A549 treated with AZD9567 at 1 μM for 4 hours (cell line): ENCODE data around the gene SYNGR3. TPM values are rescaled to one million over a fixed set of nuclear protein-coding genes. Genes with fewer than 3 reads are reported as not detected.

Experiments used
- total RNA-seq: library from RNA; stranded (reverse); fragments of 200-300 nt; extraction: Qiagen RNA extraction; gene quantifications from 5 replicates; pipeline ENCODE4 v1.2.3, GENCODE V29; 2022; ENCODE audit not compliant: insufficient read depth

The SYNGR3 gene, protein sequence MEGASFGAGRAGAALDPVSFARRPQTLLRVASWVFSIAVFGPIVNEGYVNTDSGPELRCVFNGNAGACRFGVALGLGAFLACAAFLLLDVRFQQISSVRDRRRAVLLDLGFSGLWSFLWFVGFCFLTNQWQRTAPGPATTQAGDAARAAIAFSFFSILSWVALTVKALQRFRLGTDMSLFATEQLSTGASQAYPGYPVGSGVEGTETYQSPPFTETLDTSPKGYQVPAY
- total RNA-seq = 3.9 to 8.9 TPM (median 7.8 TPM) in 5 replicates

GRCh38 chr16:1989209-1990100, at the start of gene SYNGR3:
TSS of gene SYNGR3 (plus strand) at chr16:1989970. CDS start at chr16:1990103, 133 bp downstream.

GRCh38 chr16:1942810-1943726, 46.7 kb upstream of the SYNGR3 start, which contains the start of gene MSRB1:
TSS of gene MSRB1 (minus strand) at chr16:1943199. CDS start at chr16:1943156, 43 bp downstream.

GRCh38 chr16:1959269-1960039, 30.3 kb upstream of the SYNGR3 start, which contains the start of gene NDUFB10:
TSS of gene NDUFB10 (plus strand) at chr16:1959538. CDS start at chr16:1959625, 87 bp downstream.

GRCh38 chr16:1964506-1965395, 25.0 kb upstream of the SYNGR3 start, which contains the start of gene RPS2:
TSS of gene RPS2 (minus strand) at chr16:1964826. CDS start at chr16:1964625, 201 bp downstream.

DNA sequence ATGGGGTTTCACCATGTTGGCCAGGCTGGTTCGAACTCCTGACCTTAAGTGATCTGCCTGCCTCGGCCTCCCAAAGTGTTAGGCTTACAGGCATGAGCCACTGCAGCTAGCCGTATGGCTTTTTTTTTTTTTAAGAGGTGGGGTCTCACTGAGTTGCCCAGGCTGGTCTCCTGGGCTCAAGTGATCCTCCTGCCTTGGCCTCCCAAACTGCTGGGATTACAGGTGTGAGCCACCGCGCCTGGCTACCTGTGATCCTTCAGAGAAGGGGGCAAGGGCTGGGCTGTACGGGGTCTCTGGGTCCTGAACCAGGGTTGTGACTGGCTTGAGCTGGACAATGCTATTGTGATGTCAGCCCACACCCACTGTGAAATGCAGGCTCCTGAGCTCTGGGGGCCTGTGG, 23.3 kb upstream of the SYNGR3 start, which contains the start of gene RNF151:
Gene RNF151, plus strand, starts transcription at position 397 of the 400 bp plus-strand sequence. CDS start 26 bp downstream, outside the sequence.

GRCh38 chr16:1971796-1972489, 17.8 kb upstream of the SYNGR3 start, which contains the start of gene TBL3:
TSS of gene TBL3 (plus strand) at chr16:1972053. CDS start at chr16:1972165, 112 bp downstream.

DNA sequence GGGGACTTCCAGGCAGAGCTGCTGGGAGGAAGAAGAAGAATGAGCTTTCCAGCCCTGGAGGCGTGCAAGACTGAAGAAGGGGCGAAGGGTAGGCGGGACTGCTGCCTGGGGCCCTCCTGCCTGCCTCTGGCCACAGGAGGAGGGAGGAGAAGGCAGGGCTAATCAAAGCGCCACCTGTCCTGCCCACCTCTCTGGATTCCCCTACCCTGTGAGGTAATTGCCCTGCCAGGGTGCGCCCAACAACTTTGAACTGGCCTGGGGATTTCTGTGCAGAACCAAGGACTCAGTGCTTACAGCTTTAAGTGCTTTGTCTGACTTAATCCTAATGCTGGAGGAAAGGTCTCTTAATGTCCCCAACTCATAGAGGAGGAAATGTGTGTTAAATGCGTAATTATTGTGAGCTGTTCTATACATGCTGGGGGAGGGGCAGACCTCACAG, 8.4 kb upstream of the SYNGR3 start, which contains the start of gene NOXO1:
Gene NOXO1, minus strand, starts transcription at position 72 of the 439 bp plus-strand sequence. CDS start 290 bp downstream, outside the sequence.

DNA sequence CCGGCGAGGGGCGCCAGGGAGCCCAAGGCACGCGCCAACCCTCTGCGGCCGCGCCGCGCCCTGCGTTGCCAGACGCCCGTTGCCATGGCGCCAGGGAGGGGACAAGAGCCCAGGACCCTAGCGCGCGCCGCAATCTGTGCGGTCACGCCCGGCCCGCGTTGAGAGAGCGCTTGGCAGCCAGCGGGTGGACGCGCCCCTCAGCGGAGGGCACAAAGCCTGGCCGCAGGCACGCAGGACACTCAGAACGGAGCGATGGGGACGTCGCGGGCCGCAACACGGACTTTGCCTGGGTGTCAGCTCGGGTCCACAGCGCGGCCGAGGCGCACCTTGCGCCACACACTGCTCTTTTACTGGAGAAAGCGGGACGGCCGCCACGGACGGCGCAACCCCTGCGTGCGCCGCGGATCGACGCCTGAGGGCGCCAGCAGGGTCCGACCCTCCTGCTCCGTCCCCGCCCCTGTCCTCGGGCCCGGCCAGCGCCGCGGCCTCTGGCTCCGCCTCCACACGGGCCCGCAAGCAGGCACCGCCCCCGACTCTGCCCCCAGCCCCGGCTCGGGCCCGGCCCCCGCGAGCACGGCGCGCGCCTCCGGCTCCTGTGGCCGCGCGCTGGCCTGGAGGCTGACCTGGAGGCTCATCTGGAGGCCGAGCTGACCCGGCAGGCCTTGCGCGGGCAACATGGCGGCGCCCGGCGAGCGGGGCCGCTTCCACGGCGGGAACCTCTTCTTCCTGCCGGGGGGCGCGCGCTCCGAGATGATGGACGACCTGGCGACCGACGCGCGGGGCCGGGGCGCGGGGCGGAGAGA, 6.0 kb upstream of the SYNGR3 start, which contains the start of gene GFER:
Gene GFER, plus strand, starts transcription at position 650 of the 803 bp plus-strand sequence. Its CDS starts 26 bp downstream, at position 676.

GRCh38 chr16:2009791-2010510, 20.2 kb downstream of the SYNGR3 start, which contains the start of gene ZNF598:
TSS of gene ZNF598 (minus strand) at chr16:2009821.

GRCh38 chr16:2019518-2019920, 29.7 kb downstream of the SYNGR3 start, which contains the start of gene NPW:
TSS of gene NPW (plus strand) at chr16:2019785.

GRCh38 chr16:2026461-2027023, 36.8 kb downstream of the SYNGR3 start, which contains the start of gene NHERF2:
TSS of gene NHERF2 (plus strand) at chr16:2026902. CDS start at chr16:2027006, 104 bp downstream.

Other genes with a start within 250 kb of the SYNGR3 start
- 25.1 to 64.0 TPM (median 61.2 TPM) in 5 replicates for gene NME3, start 218.4 kb upstream of the SYNGR3 start, total RNA-seq
- 4.1 to 12.2 TPM (median 11.4 TPM) in 5 replicates for gene EME2, start 217.2 kb upstream of the SYNGR3 start, total RNA-seq
- gene MRPS34, start 216.8 kb upstream of the SYNGR3 start, total RNA-seq = 126 to 264 TPM (median 252 TPM) in 5 replicates
- 21.9 to 31.5 TPM (median 27.5 TPM) in 5 replicates for gene SPSB3, start 207.4 kb upstream of the SYNGR3 start, total RNA-seq
- 54.1 to 93.4 TPM (median 86.7 TPM) in 5 replicates for gene NUBP2, start 207.0 kb upstream of the SYNGR3 start, total RNA-seq
- gene IGFALS, start 196.3 kb upstream of the SYNGR3 start, total RNA-seq = 0.06 to 0.20 TPM (median 0.07 TPM) in 4 of 5 replicates, not detected in the other
- gene HAGH, start 163.1 kb upstream of the SYNGR3 start, total RNA-seq = 64.2 to 78.9 TPM (median 76.2 TPM) in 5 replicates
- gene FAHD1, start 162.8 kb upstream of the SYNGR3 start, total RNA-seq = 45.9 to 58.9 TPM (median 47.9 TPM) in 5 replicates
- 0.96 to 1.3 TPM (median 0.99 TPM) in 4 of 5 replicates, not detected in the other for gene MEIOB, start 117.8 kb upstream of the SYNGR3 start, total RNA-seq
- 1.8 to 1.9 TPM (median 1.9 TPM) in 4 of 5 replicates, not detected in the other for gene HS3ST6, start 71.6 kb upstream of the SYNGR3 start, total RNA-seq
- gene MSRB1, start 46.8 kb upstream of the SYNGR3 start, total RNA-seq = 25.4 to 35.1 TPM (median 34.9 TPM) in 5 replicates
- 0.08 to 0.15 TPM in 2 of 5 replicates, not detected in the others for gene RPL3L, start 35.3 kb upstream of the SYNGR3 start, total RNA-seq
- gene NDUFB10, start 30.4 kb upstream of the SYNGR3 start, total RNA-seq = 238 to 284 TPM (median 251 TPM) in 5 replicates
- 3,446 to 5,640 TPM (median 5,518 TPM) in 5 replicates for gene RPS2, start 25.1 kb upstream of the SYNGR3 start, total RNA-seq
- gene RNF151, start 23.1 kb upstream of the SYNGR3 start, total RNA-seq = 0.11 TPM in 1 of 5 replicates, not detected in the others
- gene TBL3, start 17.9 kb upstream of the SYNGR3 start, total RNA-seq = 31.4 to 44.1 TPM (median 40.6 TPM) in 5 replicates
- 0.22 to 4.7 TPM (median 0.30 TPM) in 5 replicates for gene NOXO1, start 8.5 kb upstream of the SYNGR3 start, total RNA-seq
- 23.1 to 43.3 TPM (median 40.1 TPM) in 5 replicates for gene GFER, start 5.8 kb upstream of the SYNGR3 start, total RNA-seq
- gene ZNF598, start 19.9 kb downstream of the SYNGR3 start, total RNA-seq = 51.5 to 66.8 TPM (median 63.1 TPM) in 5 replicates
- gene NPW, start 29.8 kb downstream of the SYNGR3 start, total RNA-seq = 0.59 to 1.9 TPM (median 1.3 TPM) in 4 of 5 replicates, not detected in the other
- 40.0 to 57.0 TPM (median 55.2 TPM) in 5 replicates for gene NHERF2, start 36.9 kb downstream of the SYNGR3 start, total RNA-seq
- 24.3 to 47.2 TPM (median 44.1 TPM) in 5 replicates for gene NTHL1, start 57.9 kb downstream of the SYNGR3 start, total RNA-seq
- gene TSC2, start 58.0 kb downstream of the SYNGR3 start, total RNA-seq = 39.4 to 48.8 TPM (median 41.7 TPM) in 5 replicates
- gene PKD1, start 145.9 kb downstream of the SYNGR3 start, total RNA-seq = 20.8 to 62.8 TPM (median 57.0 TPM) in 5 replicates
- 3.1 to 11.1 TPM (median 3.8 TPM) in 5 replicates for gene RAB26, start 158.7 kb downstream of the SYNGR3 start, total RNA-seq
- gene TRAF7, start 165.8 kb downstream of the SYNGR3 start, total RNA-seq = 40.5 to 58.1 TPM (median 52.2 TPM) in 5 replicates
- gene CASKIN1, start 206.6 kb downstream of the SYNGR3 start, total RNA-seq = 0.51 to 1.3 TPM (median 1.0 TPM) in 5 replicates
- 37.8 to 54.5 TPM (median 49.8 TPM) in 5 replicates for gene MLST8, start 215.5 kb downstream of the SYNGR3 start, total RNA-seq
- gene BRICD5, start 220.9 kb downstream of the SYNGR3 start, total RNA-seq = 5.1 to 6.7 TPM (median 5.5 TPM) in 5 replicates
- 19.4 to 35.2 TPM (median 33.3 TPM) in 5 replicates for gene PGP, start 224.9 kb downstream of the SYNGR3 start, total RNA-seq
- 18.3 to 29.3 TPM (median 28.6 TPM) in 5 replicates for gene E4F1, start 233.6 kb downstream of the SYNGR3 start, total RNA-seq
- 1.5 to 1.8 TPM (median 1.7 TPM) in 4 of 5 replicates, not detected in the other for gene DNASE1L2, start 246.5 kb downstream of the SYNGR3 start, total RNA-seq